GM12875 (cell line): Measurements from ENCODE around the gene KRT85.
"Not testable (repeated sequence)": the region's sequence is repeated elsewhere in the genome, so short reads cannot be mapped to it uniquely, and the experiment has no call there.

Experiments
- H3K4me3 ChIP-seq: one replicate; pipeline ENCODE4 v1.5.1; 2011; ENCODE audit warnings: low read depth, low read length, control low read depth
- TF ChIP-seq, protein P1 (sequence below): IDR thresholded peaks from 2 replicates; pipeline ENCODE4 v1.5.1; 2011; ENCODE audit warnings: low read depth, mild to moderate bottlenecking, control low read depth, inconsistent platforms, low read length, moderate library complexity, borderline replicate concordance; ENCODE audit not compliant: insufficient read depth

Gene KRT85

DNA sequence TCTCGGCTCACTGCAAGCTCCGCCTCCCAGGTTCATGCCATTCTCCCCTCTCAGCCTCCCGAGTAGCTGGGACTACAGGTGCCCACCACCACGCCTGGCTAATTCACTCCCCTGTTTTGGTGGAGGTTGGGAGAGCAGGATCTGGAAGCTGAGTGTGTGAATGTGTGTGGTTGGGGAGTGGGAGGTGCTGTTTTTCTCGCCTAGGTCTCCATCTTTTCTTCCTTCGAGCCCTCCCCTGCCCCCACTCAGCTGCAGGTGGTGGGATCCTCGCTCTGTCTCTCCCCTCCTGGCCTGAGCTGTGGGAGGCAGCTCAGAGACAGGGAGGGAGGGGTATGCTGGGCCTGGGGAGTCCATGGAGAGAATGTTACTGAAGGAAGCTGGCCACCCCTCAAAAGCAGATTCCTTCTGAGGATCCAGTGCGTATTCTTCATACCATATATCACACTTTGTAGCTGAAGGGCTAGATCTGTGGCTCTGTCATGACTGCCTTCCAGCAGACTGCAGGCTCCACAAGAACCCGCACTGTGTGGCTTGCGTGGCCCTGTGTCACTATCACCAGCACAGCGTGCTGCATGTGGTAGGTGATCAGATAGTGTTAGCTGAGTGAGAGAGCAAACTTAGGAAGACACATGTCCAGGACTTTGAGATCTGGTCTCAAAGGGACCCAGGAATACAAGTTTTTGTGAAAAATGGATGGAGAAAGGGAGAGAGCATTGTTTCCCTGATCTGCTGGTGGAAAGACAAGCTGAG, 48.9 kb downstream of the KRT85 start:
- no peak overlapping the region for H3K4me3 ChIP-seq
- TF ChIP-seq, protein P1, sequence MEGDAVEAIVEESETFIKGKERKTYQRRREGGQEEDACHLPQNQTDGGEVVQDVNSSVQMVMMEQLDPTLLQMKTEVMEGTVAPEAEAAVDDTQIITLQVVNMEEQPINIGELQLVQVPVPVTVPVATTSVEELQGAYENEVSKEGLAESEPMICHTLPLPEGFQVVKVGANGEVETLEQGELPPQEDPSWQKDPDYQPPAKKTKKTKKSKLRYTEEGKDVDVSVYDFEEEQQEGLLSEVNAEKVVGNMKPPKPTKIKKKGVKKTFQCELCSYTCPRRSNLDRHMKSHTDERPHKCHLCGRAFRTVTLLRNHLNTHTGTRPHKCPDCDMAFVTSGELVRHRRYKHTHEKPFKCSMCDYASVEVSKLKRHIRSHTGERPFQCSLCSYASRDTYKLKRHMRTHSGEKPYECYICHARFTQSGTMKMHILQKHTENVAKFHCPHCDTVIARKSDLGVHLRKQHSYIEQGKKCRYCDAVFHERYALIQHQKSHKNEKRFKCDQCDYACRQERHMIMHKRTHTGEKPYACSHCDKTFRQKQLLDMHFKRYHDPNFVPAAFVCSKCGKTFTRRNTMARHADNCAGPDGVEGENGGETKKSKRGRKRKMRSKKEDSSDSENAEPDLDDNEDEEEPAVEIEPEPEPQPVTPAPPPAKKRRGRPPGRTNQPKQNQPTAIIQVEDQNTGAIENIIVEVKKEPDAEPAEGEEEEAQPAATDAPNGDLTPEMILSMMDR, result no peak

DNA sequence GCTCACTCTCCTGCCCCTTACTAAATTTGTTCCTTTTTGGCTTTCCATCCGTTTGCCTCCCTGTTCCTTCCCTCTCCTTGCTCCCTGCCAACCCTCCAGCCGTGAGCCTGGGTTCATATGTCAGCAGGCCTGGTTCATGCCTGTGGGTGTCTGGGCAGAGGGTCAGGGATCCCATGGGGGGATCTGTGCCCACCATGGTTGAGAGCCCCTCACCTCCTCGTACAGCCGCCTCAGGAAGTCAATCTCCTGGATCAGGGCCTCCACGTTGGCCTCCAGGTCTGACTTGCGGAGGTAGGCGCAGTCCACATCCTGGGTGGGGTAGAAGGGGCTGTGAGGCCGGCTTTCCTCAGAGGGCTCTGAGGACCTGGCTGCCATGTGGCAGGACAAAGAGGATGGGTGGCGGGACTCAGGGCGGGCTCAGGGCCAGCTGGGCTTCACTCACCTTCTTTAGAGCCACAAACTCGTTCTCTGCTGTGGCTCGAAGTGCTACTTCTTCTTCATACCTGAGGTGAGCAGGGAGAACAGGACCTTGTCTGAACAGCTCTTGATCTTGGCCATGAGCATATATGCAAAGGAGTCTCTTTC, 49.7 kb downstream of the KRT85 start:
- TF ChIP-seq, protein P1, result no peak
- no peak overlapping the region for H3K4me3 ChIP-seq

DNA sequence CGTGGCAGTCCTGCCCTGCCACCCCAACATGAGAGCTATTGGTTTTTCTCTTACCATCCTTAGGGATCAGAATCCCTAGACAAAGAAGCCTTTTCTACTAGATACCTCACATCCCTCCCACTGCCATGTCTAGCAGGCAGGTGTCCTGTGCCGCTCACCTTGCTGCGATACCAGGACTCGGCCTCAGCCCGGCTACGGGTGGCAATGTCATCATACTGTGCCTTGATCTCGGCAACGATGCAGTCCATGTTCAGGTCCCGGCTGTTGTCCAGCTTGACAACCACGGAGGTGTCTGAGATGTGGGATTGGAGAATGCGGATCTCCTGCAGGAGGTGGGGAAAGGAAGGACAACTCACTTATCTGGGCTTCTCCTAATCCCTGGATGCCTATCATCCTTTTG, 50.6 kb downstream of the KRT85 start:
- H3K4me3 ChIP-seq, result no peak overlapping the region
- TF ChIP-seq, protein P1, result no peak

DNA sequence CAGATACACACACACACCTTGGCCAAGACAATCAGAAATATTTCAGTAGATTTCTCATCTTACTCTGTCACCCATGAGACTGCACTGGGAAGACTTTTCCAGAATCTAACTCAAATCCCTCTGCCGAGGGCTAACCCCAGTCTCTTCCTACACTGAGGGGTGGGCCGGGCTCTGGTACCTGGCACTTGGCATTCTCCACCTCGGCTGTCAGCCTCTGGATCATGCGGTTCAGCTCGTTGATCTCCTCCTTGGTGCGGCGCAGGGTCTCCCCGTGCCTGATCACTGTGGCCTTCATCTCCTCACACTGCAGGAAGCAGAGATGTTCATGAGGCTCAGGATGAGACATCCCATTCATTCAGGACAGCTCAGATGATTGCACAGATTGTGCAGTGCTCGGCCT, 51.0 kb downstream of the KRT85 start:
- no peak overlapping the region for H3K4me3 ChIP-seq
- TF ChIP-seq, protein P1, result no peak

DNA sequence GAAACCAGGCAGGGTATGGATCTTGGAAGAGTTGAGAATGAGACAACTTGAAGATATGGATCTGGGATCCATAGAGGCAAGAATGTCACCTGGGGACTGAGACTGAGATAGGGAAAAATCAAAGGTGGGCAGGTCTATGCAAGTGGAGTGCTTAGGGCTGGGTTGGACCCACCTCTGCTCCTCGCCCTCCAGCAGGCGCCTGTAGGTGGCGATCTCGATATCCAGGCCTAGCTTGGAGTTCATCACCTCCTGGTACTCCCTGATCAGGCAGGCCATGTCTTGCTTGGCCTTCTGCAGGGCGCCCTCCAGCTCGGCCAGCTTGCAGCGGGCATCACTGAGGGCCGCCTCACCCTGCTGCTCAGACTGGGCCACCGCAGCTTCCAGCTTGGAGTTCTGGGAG, 51.6 kb downstream of the KRT85 start:
- not testable (repeated sequence) for H3K4me3 ChIP-seq
- TF ChIP-seq, protein P1, result peak; percentile 64; the same call in 1 of the 2 replicates

DNA sequence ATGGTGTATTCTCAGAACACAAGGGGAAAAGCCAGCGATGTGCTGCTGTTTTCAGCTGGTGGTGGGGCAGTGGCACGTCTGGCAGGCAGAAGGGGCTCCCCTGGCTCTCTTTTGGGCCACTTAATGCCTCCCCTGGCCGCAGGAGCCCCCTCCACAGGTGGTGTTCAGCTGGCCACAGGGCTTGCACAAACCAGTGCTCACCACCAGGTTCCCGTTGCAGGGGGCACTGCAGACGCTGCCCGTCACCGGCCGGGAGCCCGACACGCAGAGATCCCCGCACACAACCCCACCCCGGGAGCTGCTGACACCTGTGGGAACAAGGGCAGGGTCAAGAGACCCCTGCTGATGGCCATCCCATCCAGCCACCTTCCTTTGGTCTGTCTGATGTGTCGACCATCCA, 52.8 kb downstream of the KRT85 start:
- TF ChIP-seq, protein P1, result no peak
- no peak overlapping the region for H3K4me3 ChIP-seq

DNA sequence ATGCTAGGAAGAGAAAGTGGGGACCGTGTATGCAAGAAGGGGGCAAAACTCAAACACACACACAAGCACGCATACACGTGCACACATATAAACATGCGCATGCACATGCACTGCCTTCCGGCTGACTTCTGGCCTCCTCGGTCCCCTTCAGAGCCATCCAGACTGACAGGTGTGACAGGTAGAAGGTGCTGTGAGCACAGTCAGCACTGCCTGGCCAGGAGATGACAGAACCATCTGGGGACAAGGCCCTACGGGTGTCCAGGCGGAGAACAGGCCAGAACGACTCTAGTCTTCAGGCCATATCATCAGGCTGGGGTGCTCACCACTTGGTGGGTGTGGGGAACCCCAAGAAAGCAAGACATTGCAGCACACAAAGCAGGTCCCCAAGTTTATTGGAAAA, 53.4 kb downstream of the KRT85 start:
- no peak overlapping the region for H3K4me3 ChIP-seq
- TF ChIP-seq, protein P1, result no peak
